Smooth muscle cell (in vitro differentiated cells): Measurements from ENCODE around the gene DPY19L1. TPM values are rescaled to one million over a fixed set of nuclear protein-coding genes. Genes with fewer than 3 reads are reported as not detected.

ENCODE experiments used
- DNase-seq: peaks from one replicate; lab custom pipeline; 2025; ENCODE audit not compliant: unreplicated experiment; lab: John Stamatoyannopoulos, UW
- H2AFZ ChIP-seq: fragments of 200-600 bp; sonication (generic); 2 replicates; pipeline ENCODE4 v1.6.0; 2016; ENCODE audit warnings: antibody characterized with exemption, low read depth, mild to moderate bottlenecking
- H3F3A ChIP-seq: fragments of 200-600 bp; sonication (generic); 2 replicates; pipeline ENCODE4 v1.6.0; 2017; ENCODE audit warnings: antibody characterized with exemption, low read depth
- H3K27ac ChIP-seq: fragments of 200-600 bp; sonication (generic); 2 replicates; pipeline ENCODE4 v1.5.1; 2016; ENCODE audit warnings: low read depth, mild to moderate bottlenecking
- H3K27me3 ChIP-seq: fragments of 200-600 bp; sonication (generic); 2 replicates; pipeline ENCODE4 v1.6.1; 2016; ENCODE audit warnings: low read depth, mild to moderate bottlenecking
- H3K36me3 ChIP-seq: fragments of 200-600 bp; sonication (generic); 2 replicates; pipeline ENCODE4 v1.5.1; 2016; ENCODE audit warnings: low read depth
- H3K4me1 ChIP-seq: fragments of 200-600 bp; sonication (generic); 2 replicates; pipeline ENCODE4 v1.5.1; 2016; ENCODE audit warnings: low read depth
- H3K4me2 ChIP-seq: fragments of 200-600 bp; sonication (generic); 2 replicates; pipeline ENCODE4 v1.6.0; 2016; ENCODE audit warnings: mild to moderate bottlenecking
- H3K4me3 ChIP-seq: fragments of 200-600 bp; sonication (generic); 2 replicates; pipeline ENCODE4 v1.5.1; 2016; ENCODE audit warnings: mild to moderate bottlenecking
- H3K79me2 ChIP-seq: fragments of 200-600 bp; sonication (generic); 2 replicates; pipeline ENCODE4 v1.6.0; 2016; ENCODE audit warnings: low read depth, mild to moderate bottlenecking
- H3K9ac ChIP-seq: fragments of 200-600 bp; sonication (generic); 2 replicates; pipeline ENCODE4 v1.6.0; 2016; ENCODE audit warnings: low read depth
- H3K9me3 ChIP-seq: fragments of 200-600 bp; sonication (generic); replicated peaks from 2 replicates; pipeline ENCODE4 v1.5.1; 2016; ENCODE audit warnings: low read depth
- H4K20me1 ChIP-seq: fragments of 200-600 bp; sonication (generic); 2 replicates; pipeline ENCODE4 v1.6.0; 2016; ENCODE audit warnings: low read depth
- CTCF ChIP-seq: fragments of 200-600 bp; sonication (generic); IDR thresholded peaks from 2 replicates; pipeline ENCODE4 v1.5.1; 2017; ENCODE audit warnings: borderline replicate concordance, mild to moderate bottlenecking, antibody characterized with exemption; ENCODE audit not compliant: insufficient read depth, poor library complexity, severe bottlenecking
- WGBS: methylation state at CpG from one replicate; pipeline ENCODE4 v1.1.7; 2016; ENCODE audit warnings: low lambda C conversion rate; 5-methylcytosine and 5-hydroxymethylcytosine counted together
- polyA plus RNA-seq: library from polyadenylated mRNA; unstranded; fragments of >200 nt; fragmentation: Nextera tagmentation; extraction: Ambion mirVana; gene quantifications from 2 replicates; pipeline ENCODE4 v1.2.1, GENCODE V29; 2016
- total RNA-seq: library from RNA; depleted of rRNA; stranded (reverse); fragments of >200 nt; gene quantifications from 2 replicates; pipeline ENCODE4 v1.2.3, GENCODE V29; 2014

The DPY19L1 gene
- total and polyA plus RNA-seq, 2 experiments from 2014 or later = 14.5 to 38.2 TPM

GRCh38 chr7:35025369-35025870, 11.9 kb downstream of the DPY19L1 start:
- Histone ChIP-seq H2AFZ (no peak overlapping the region), H3K27ac (no peak overlapping the region), H3K79me2 (peaks cover 76% of the 10 kb centered on the region), H3K27me3 (no peaks in the 10 kb centered on the region), H3K9ac (no peak overlapping the region), H3K9me3 (no peaks in the 10 kb centered on the region), H3K4me3 (no peak overlapping the region), H4K20me1 (peaks cover 68% of the 10 kb centered on the region), H3F3A (no peaks in the 10 kb centered on the region), H3K36me3 (no peaks in the 10 kb centered on the region), H3K4me1 (no peaks in the 10 kb centered on the region), H3K4me2 (no peak overlapping the region)
- WGBS = 54% methylated on average over 1 of the region's 1 CpG
- DNase-seq = no peak
- no peak for TF ChIP-seq CTCF

GRCh38 chr7:35024298-35024697, 13.0 kb downstream of the DPY19L1 start:
- Histone ChIP-seq H3K9me3 (no peaks in the 10 kb centered on the region), H3K36me3 (no peaks in the 10 kb centered on the region), H3K9ac (no peak overlapping the region), H3K4me3 (no peak overlapping the region), H3K4me1 (peaks cover 8% of the 10 kb centered on the region), H4K20me1 (peaks cover 73% of the 10 kb centered on the region), H3K27me3 (no peaks in the 10 kb centered on the region), H3K27ac (no peak overlapping the region), H3F3A (no peaks in the 10 kb centered on the region), H3K4me2 (no peak overlapping the region), H2AFZ (no peak overlapping the region), H3K79me2 (peaks cover 72% of the 10 kb centered on the region)
- TF ChIP-seq CTCF = no peak
- no peak for DNase-seq
- 96% methylated on average over 3 of the region's 3 CpGs for WGBS

- Histone ChIP-seq H3K79me2 (peaks cover 68% of the 10 kb centered on the region), H3K9me3 (no peaks in the 10 kb centered on the region), H3K4me1 (peaks cover 8% of the 10 kb centered on the region), H3K9ac (no peak overlapping the region), H3K4me2 (no peak overlapping the region), H3K36me3 (no peaks in the 10 kb centered on the region), H3K27ac (no peak overlapping the region), H3F3A (no peaks in the 10 kb centered on the region), H3K27me3 (no peaks in the 10 kb centered on the region), H3K4me3 (no peak overlapping the region), H2AFZ (no peak overlapping the region), H4K20me1 (peaks cover 79% of the 10 kb centered on the region)
- WGBS = 98% methylated on average over 11 of the region's 12 CpGs
- no peak for DNase-seq
- no peak for TF ChIP-seq CTCF
These were observed 14.6 kb downstream of the DPY19L1 start for GRCh38 chr7:35022725-35023124.

GRCh38 chr7:35021445-35021844, 15.8 kb downstream of the DPY19L1 start:
- H3K79me2 ChIP-seq = peaks cover 61% of the 10 kb centered on the region
- H3F3A ChIP-seq = no peaks in the 10 kb centered on the region
- peaks cover 69% of the 10 kb centered on the region for H4K20me1 ChIP-seq
- H3K36me3 ChIP-seq = no peaks in the 10 kb centered on the region
- no peak overlapping the region for H3K27ac ChIP-seq
- no peak overlapping the region for H3K4me2 ChIP-seq
- H3K4me1 ChIP-seq = peaks cover 8% of the 10 kb centered on the region
- H3K9me3 ChIP-seq = no peaks in the 10 kb centered on the region
- H3K27me3 ChIP-seq = no peaks in the 10 kb centered on the region
- no peak for DNase-seq
- no peak for TF ChIP-seq CTCF
- no peak overlapping the region for H3K9ac ChIP-seq
- H3K4me3 ChIP-seq = no peak overlapping the region
- no peak overlapping the region for H2AFZ ChIP-seq
